Suprapubic skin (tissue), 4 donors: ENCODE measurements around the gene GSTA5.

Experiments used
- POLR2A ChIP-seq, 2 donors: fragments of 450-650 bp; IDR thresholded peaks; one replicate each; pipeline ENCODE4 v1.6.1; 2017; ENCODE audit warnings: antibody characterized with exemption in 2 of 2, mild to moderate bottlenecking in 2 of 2, moderate library complexity in 2 of 2
- POLR2AphosphoS5 ChIP-seq, 3 donors: sonication (generic); formaldehyde crosslinking; IDR thresholded peaks; one replicate each; pipeline ENCODE4 v1.6.1; 2017; ENCODE audit warnings: antibody characterized with exemption in 3 of 3
- TF ChIP-seq, protein P1 (sequence below), 2 donors: fragments of 200-600 bp in 1 of 2; fragments of 450-650 bp in 1 of 2; sonication (generic) in 1 of 2; IDR thresholded peaks; one replicate each; pipeline ENCODE4 v1.5.1; 2016 to 2019; ENCODE audit warnings: antibody characterized with exemption in 2 of 2, mild to moderate bottlenecking in 1 of 2, moderate library complexity in 1 of 2

DNA sequence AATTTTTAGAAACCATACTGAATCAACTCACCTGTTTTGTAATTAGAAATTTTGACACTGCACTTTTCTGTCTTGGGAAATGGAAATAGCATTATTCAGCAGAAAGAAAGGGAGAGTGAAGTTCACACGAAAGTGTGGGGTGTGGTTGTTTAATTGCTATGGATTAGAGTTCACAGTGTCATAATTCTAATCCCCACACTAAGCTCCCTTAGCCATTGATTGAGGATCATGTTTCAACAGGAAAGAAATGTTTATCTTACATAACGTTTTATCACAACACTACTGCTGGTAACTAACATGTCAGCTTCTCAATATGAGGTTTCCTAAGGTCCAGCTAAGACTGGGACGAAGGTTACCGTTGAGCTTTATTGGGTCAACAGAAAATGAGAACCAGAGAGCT is 31.4 kb upstream of the GSTA5 start:
- TF ChIP-seq, protein P1, sequence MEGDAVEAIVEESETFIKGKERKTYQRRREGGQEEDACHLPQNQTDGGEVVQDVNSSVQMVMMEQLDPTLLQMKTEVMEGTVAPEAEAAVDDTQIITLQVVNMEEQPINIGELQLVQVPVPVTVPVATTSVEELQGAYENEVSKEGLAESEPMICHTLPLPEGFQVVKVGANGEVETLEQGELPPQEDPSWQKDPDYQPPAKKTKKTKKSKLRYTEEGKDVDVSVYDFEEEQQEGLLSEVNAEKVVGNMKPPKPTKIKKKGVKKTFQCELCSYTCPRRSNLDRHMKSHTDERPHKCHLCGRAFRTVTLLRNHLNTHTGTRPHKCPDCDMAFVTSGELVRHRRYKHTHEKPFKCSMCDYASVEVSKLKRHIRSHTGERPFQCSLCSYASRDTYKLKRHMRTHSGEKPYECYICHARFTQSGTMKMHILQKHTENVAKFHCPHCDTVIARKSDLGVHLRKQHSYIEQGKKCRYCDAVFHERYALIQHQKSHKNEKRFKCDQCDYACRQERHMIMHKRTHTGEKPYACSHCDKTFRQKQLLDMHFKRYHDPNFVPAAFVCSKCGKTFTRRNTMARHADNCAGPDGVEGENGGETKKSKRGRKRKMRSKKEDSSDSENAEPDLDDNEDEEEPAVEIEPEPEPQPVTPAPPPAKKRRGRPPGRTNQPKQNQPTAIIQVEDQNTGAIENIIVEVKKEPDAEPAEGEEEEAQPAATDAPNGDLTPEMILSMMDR (IDR thresholded peaks at IDR 0.05): no peak
- TF ChIP-seq POLR2AphosphoS5 (IDR thresholded peaks at IDR 0.05) (no peak), POLR2A (IDR thresholded peaks at IDR 0.05) (no peak)
